Activated T-helper 1 cell treated with anti-CD3 and anti-CD28 coated beads, Interleukin-12 subunit alpha, Interleukin-12 subunit beta, Interleukin-2, Interleukin-4 antibody, amounts not matched to agents 30 ng/mL and 10 ng/mL and 1 ng/mL, durations not matched to agents 14 hours and 24 hours and 36 hours (primary cell): ENCODE results near the gene EFHB. TPM values are rescaled to one million over a fixed set of nuclear protein-coding genes. Genes with fewer than 3 reads are reported as not detected.
"Not testable (repeated sequence)": the region's sequence is repeated elsewhere in the genome, so short reads cannot be mapped to it uniquely, and the experiment has no call there.

ENCODE experiments used
- DNase-seq: peaks from one replicate; pipeline ENCODE4 v3.0.0; 2021; ENCODE audit warnings: low spot score
- H3K27ac Mint-ChIP-seq: one replicate; pipeline ENCODE4 v1.8.0; 2021; ENCODE audit warnings: mild to moderate bottlenecking, mixed read lengths
- H3K27me3 Mint-ChIP-seq: one replicate; pipeline ENCODE4 v1.8.0; 2022; ENCODE audit warnings: mild to moderate bottlenecking, moderate library complexity, mixed read lengths; ENCODE audit not compliant: insufficient read depth
- H3K36me3 Mint-ChIP-seq: one replicate; pipeline ENCODE4 v1.8.0; 2021; ENCODE audit warnings: low read depth, mixed read lengths
- H3K4me1 Mint-ChIP-seq: one replicate; pipeline ENCODE4 v1.8.0; 2021; ENCODE audit warnings: low read depth, mixed read lengths
- H3K4me3 Mint-ChIP-seq: one replicate; pipeline ENCODE4 v1.8.0; 2021; ENCODE audit warnings: mild to moderate bottlenecking, moderate library complexity, mixed read lengths
- H3K9me3 Mint-ChIP-seq: one replicate; pipeline ENCODE4 v1.8.0; 2021; ENCODE audit warnings: mixed read lengths
- intact Hi-C: fragments of 100-400 bp; cut with micrococcal nuclease; formaldehyde crosslinking; loops from one replicate; pipeline ENCODE4 v1.15.1; 2024
- total RNA-seq: library from RNA; stranded (reverse); gene quantifications from 2 replicates; pipeline ENCODE4 v1.2.3, GENCODE V29; 2022

EFHB gene
- total RNA-seq, 1 donor from 2014 or later = 0.34 TPM

GRCh38 chr3:19881036-19881435 lies 53.0 kb downstream of the EFHB start:
- Mint-ChIP-seq H3K9me3 (no peaks in the 10 kb centered on the region), H3K27ac (no peak overlapping the region), H3K4me1 (peaks cover 8% of the 10 kb centered on the region), H3K27me3 (peaks cover 10% of the 10 kb centered on the region), H3K36me3 (no peaks in the 10 kb centered on the region), H3K4me3 (no peak overlapping the region)
- DNase-seq = no peak
- intact Hi-C loops = no loop called here

- DNase-seq = no peak
- Mint-ChIP-seq H3K4me1 (no peaks in the 10 kb centered on the region), H3K27ac (no peak overlapping the region), H3K27me3 (peaks cover 9% of the 10 kb centered on the region), H3K36me3 (no peaks in the 10 kb centered on the region), H3K9me3 (no peaks in the 10 kb centered on the region), H3K4me3 (no peak overlapping the region)
- intact Hi-C loops = no loop called here
Observed at GRCh38 chr3:19877656-19878055, 56.4 kb downstream of the EFHB start.

DNA sequence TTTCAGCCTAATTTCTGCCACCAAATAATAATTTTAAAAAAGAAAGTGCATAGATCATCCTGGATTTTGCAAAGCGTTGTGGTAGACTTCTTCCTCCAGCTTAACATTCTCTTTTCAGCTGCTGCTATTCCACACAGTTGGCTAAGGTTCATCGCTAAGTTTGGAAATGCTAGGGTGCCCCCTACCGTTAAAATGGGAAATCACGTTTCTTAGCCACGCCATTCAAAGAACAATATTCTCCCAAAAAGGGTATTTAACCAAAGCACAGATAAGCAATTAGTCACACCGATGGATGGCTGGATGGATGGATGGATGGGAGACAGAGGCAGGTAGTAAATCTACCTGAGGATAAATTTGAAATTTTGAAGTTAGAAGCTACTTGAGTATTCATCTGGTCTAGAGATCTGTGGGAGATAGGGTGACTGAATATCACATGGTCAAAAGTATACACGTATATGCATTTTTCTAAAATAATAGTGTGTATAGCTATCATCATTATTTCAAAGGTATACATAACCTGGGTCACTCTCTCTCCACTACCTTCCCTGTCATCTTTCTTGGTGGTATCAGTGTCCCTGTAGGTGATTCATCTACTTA lies 67.2 kb downstream of the EFHB start:
- no peaks in the 10 kb centered on the region for H3K4me1 Mint-ChIP-seq
- H3K27me3 Mint-ChIP-seq = peaks cover 3% of the 10 kb centered on the region
- H3K4me3 Mint-ChIP-seq = no peak overlapping the region
- no peaks in the 10 kb centered on the region for H3K36me3 Mint-ChIP-seq
- H3K27ac Mint-ChIP-seq = no peak overlapping the region
- peak; percentile 5 for DNase-seq
- H3K9me3 Mint-ChIP-seq = no peaks in the 10 kb centered on the region
- intact Hi-C loops = loop anchor here (1.0 to 5.0 kb wide), 2 partner anchors 518 to 800 kb away; no protein-coding TSS in a partner anchor

- H3K27me3 Mint-ChIP-seq, intact Hi-C loops, H3K27ac Mint-ChIP-seq, DNase-seq, H3K4me1 Mint-ChIP-seq, H3K4me3 Mint-ChIP-seq, H3K36me3 Mint-ChIP-seq, H3K9me3 Mint-ChIP-seq: not testable (repeated sequence)
Observed at GRCh38 chr3:19855318-19855717, 78.7 kb downstream of the EFHB start.

DNA sequence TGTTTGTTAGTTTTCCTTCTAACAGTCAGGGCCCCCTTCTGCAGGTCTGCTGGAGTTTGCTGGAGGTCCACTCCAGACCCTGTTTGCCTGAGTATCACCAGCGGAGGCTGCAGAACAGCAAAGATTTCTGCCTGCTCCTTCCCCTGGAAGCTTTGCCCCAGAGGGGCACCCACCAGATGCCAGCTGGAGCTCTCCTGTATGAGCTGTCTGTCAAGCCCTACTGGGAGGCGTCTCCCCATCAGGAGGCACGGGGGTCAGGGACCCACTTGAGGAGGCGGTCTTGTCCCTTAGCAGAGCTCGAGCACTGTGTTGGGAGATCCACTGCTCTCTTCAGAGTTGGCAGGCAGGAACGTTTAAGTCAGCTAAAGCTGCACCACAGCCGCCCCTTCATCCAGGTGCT lies 87.4 kb downstream of the EFHB start:
- H3K27me3 Mint-ChIP-seq, H3K9me3 Mint-ChIP-seq, H3K27ac Mint-ChIP-seq, DNase-seq, H3K36me3 Mint-ChIP-seq, intact Hi-C loops, H3K4me3 Mint-ChIP-seq, H3K4me1 Mint-ChIP-seq: not testable (repeated sequence)

Other genes with a start within 250 kb of the EFHB start
- gene RAB5A, start 12.9 kb upstream of the EFHB start, total RNA-seq = 62.2 and 64.0 TPM in 2 replicates
- not detected in 2 replicates for gene PP2D1, start 78.0 kb upstream of the EFHB start, total RNA-seq
- 25.1 and 38.5 TPM in 2 replicates for gene KAT2B, start 106.2 kb upstream of the EFHB start, total RNA-seq